Left lobe of liver (tissue), 2 donors: Measurements from ENCODE around the gene QSOX1. TPM values are rescaled to one million over a fixed set of nuclear protein-coding genes. Genes with fewer than 3 reads are reported as not detected.
A peak's percentile ranks its signal among the peaks of the same experiment; 100 is the strongest.
"Not testable (repeated sequence)": the region's sequence is repeated elsewhere in the genome, so short reads cannot be mapped to it uniquely, and the experiment has no call there.

Source experiments
- ATAC-seq: fragments of 200-7000 bp; cut with Tn5 transposase; one replicate; pipeline ENCODE4 v1.9.1; 2020; ENCODE audit warnings: mild to moderate bottlenecking, moderate library complexity
- DNase-seq: peaks from one replicate; pipeline ENCODE4 v3.0.0-alpha.2; 2020; ENCODE audit warnings: low spot score
- total RNA-seq: library from RNA; stranded (reverse); gene quantifications from one replicate; pipeline ENCODE4 v1.2.1, GENCODE V29; 2021
- donor health status: DM: no; HTN: no; CAD: no; lungs with moderate emphysema.
- donor health status: DM: no; HTN: yes; CAD: no.

Gene QSOX1
- total RNA-seq, 1 donor from 2014 or later, result 41.1 TPM

DNA sequence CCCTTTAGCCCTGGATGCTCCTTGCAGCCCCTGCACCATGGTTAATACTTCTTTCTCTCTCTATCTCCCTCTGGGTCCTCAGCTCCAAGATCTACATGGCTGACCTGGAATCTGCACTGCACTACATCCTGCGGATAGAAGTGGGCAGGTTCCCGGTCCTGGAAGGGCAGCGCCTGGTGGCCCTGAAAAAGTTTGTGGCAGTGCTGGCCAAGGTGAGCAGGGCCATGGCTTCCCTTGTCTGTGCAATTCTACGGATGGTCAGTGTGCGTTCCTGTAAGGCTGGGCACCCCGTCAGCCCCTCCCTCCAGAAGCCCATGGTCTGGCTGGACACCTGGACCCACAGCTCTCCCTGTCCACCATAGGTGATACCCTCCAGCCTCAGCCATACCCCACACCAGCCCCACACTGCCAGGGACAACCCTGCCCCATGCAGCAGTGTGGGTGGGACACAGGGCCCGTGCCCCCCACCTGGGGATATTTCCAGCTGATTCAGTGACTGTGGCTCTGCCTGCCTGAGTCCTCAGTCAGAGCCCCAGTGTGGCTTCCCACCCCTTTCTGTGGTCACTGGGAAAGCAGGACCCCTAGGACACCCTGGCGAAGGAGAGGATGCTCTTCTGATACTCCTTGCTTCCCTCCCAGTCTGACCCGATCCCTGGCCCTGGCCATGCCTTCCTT is 31.4 kb downstream of the QSOX1 start:
- DNase-seq (no peak), ATAC-seq (no peak)

DNA sequence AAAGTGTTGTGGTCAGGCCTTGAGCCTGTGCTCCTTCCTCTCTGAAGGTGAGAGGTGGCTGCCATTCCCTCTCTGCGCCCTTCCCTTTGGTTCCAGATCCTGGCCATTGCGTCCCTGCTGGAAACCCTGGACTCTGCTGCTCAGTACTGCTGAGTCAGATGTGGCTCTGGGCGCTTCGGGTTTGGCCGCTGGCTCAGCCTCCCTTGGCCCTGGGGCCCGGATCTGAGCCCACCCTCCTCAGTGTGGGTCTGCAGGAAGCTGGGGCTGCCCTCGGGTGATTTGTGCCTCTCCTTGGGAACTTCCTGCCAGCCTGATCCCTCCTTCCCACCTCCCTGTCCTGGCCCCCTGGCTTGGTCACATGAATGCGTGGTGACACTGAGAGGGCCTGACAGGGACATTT is 32.2 kb downstream of the QSOX1 start:
- no peak for ATAC-seq
- DNase-seq, result no peak

DNA sequence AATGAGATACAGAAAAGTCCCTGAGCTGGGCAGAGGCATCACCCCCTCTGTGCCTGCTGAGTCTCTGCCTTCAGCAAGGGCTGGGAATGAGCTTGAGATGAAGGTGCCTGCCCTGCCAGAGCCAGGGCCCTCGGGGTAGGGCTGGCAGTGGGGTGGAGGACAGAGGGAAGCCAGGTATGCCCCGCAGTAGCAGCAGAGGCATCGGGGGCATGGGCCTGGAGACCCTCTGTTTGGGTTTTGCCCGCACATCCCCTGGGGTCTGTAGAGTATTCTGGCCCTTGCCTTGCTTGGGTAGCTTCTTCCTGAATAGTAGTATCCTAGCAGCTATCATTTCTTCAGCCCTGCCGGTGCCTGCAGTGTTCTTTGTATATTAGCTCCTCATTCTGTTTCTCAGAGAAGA is 33.0 kb downstream of the QSOX1 start:
- ATAC-seq (no peak), DNase-seq (no peak)

DNA sequence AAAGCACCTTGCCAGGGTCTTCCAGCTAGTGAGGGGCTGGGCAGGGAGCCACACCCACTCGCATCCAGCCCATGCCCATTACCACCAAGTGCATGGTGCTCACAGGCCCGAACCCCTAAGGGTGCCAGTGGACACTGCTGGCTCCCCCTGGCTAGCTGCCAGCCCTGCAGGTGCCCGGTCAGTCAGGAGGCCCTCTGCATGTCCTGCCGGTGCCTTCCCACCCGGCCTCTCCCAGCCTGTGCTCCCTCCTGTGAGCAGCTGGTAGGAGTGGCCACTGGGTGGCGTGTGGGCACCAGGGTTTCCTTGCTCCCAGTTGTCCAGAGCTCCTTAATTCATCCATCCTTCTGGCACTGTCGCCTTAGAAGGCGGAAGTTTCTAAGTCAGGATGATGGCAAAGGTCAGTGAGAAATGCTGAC is 33.4 kb downstream of the QSOX1 start:
- peak; percentile 68 for DNase-seq

DNA sequence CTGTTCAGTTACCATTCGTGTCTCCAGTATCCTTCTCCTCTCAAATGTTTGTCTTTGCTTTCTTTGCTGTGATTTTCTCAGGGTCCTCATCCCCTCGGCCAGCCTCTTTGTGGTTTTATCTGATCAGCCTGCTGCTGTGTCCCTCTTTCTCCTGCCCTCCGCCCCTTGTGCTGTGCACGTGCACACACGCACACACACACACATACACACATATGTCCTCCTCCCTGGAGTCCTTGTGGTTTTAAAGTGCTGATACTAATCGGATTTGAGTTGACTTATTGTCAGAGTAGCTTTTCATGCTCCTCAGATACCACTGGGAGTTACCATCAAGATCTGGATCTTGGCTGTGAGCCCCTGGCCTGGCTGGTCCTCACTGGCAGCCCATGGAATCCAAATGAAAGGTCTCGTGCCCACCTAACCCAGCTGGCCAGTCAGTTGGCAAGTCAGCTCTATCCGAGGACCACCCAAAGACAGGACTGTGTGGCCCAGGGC is 34.1 kb downstream of the QSOX1 start:
- ATAC-seq, result no peak
- no peak for DNase-seq

More for the DNA sequence above, 33.4 kb downstream of the QSOX1 start:
- peak; percentile 94 for ATAC-seq

DNA sequence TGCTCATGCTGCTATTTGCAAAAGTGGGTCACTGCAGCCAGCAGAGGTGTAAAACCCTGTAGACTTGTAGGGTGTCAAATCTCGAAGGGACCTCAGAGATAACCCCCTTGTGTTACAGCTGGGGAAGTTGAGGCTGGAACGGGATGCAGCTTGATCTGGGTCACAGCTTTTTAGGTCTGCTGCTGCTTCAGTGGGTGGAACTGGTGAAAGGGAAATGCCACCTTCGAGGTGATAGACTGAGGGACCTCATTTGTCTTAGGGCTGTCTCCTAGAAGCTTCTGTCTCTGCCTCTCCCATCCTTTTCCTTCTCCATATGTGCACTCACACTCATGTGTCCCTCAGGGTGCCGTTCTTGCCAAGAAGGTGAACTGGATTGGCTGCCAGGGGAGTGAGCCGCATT is 35.4 kb downstream of the QSOX1 start:
- DNase-seq, result no peak
- no peak for ATAC-seq

DNA sequence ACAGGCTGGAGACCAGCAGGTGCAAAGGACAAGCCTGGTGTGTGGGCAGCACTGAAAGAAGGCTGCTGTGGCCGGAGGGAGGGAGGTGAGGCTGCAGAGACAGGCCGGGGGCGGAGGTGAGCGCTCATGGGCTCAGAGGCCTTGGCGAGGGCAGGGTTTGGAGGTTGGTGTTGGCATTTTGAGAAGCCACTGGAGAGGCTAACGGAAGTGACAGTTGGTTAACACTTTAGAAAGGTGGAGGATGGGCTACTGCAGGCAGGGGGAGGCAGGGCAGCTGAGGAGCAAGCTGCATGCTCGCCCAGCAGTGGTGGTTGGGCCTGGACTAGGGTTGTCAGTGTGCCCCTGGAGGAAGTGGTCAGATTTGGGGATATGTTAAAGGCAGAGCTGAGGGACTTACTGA is 37.5 kb downstream of the QSOX1 start:
- no peak for DNase-seq
- no peak for ATAC-seq

DNA sequence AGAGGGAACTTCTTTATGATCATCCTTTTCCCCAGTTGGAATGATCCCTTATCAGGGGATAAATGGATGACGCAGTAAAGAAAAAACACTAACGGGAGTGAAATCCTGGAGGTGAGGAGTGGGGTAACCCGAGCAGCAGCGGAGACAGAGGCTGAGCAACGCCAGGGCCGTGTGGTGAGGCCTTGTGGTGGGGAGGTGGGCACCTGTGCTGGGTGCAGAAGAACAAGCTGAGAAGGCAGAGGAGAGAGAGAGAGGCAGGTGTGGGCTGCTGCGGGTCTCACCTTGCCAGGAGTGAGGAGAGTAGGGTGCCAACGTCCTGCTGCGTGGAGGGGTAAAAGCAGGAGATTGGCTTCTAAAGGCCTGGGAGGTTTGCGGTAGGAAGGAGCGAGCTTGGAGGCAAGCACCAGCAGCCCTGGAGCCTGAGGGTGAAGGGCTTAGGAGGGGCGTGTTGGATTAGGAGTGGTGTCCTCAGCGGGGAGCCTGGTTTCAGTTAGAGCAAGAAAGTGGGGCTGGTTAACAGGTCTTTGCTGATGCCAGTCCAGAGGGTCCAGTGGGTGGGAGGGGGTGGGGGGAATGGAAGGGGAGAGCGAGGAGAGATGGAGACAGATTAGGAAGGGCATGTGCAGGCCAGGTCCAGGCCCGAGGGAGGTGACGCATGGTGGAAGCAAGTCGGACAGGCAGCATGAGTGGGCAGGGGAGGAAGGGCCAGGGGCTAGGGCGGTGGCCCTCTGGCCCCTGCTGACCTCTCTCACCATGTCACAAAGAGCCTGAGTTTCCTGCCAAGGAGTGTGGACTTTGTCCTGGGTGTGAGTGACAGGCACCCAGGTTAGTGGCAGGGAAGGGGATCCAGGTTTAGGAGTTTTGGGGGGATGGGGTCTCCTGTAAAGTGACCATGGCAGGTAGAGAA is 38.7 kb downstream of the QSOX1 start:
- peak; percentile 79 for ATAC-seq
- no peak for DNase-seq

DNA sequence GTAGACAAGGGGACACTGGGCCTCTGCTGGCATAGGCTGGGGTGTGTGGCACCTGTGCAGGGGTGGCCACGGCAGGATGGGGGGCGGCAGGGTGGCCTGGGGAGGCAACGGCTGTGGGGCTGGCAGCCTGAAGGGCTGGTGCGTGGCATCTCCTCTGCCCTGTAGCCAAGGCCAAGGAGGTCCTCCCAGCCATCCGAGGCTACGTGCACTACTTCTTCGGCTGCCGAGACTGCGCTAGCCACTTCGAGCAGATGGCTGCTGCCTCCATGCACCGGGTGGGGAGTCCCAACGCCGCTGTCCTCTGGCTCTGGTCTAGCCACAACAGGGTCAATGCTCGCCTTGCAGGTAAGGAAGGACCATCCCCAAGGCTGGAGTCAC is 39.4 kb downstream of the QSOX1 start:
- no peak for ATAC-seq
- DNase-seq, result no peak

DNA sequence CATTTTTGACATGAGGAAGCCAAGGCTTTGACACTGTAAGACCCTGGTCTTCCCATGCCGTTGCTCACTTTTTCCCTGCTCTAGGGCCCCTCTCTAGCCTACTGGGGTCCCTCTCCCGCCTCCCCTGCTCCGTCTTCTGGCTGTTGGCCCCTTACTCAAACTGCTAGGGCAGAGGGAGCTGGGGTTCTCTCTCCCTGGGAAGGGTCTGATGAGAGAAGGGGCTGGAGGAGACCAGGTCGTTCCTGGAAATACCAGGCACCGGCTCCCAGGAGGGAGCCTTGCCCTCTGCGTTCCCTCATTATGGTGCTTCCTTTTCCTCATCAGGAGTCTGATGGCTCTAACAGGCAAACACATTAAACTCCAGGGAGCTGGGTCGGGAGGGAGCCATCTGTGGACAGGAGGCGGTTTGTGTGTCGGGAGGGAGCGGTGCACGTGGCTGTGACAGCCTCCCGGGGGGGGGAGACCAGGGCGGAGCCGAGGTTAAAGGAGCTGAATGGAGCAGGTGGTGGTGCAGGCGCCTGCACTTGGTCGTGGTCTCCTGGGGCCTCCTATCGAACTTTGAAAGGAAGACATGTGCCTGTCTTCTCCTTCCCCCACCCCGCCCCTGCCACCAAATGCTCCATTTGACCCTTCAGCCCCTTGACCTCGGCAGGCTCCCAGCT is 40.0 kb downstream of the QSOX1 start:
- ATAC-seq (no peak), DNase-seq (no peak)

DNA sequence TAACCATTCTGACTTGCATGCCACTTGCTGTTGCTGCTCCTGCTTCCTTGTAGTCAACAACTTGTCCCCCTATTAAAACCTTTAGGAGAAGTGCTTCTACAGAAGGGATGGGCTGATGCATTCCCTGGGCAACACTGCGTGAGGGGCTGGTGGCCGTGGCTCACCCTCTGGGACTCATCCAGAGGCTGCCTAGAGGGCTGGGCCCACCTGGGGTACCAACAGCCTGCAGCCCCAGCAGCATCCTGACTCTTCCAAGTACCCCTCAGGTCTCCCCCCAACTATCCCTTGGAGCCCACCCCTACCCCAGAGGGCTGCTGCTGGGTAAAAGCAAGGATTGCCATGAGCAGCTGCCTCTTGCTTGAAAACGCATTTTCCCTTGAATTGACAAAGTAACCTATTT is 40.7 kb downstream of the QSOX1 start:
- ATAC-seq (no peak), DNase-seq (no peak)

DNA sequence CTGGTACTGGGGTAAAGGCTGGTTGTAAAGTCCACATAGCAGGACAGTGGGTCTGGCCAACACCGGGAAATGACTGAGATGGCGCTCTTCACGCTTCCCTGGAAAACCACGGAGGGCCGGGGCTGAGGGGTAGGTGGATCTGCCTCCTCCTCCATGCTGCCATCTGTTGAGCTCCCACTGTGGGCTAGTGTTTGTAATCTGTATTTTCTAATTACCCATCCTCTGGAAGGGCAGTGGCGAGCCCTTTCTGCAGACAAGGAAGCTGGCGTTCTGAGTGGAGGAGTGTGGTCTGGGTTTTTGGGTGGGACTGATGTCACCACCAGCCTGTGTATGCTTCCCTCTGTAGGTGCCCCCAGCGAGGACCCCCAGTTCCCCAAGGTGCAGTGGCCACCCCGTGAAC is 41.2 kb downstream of the QSOX1 start:
- no peak for DNase-seq

DNA sequence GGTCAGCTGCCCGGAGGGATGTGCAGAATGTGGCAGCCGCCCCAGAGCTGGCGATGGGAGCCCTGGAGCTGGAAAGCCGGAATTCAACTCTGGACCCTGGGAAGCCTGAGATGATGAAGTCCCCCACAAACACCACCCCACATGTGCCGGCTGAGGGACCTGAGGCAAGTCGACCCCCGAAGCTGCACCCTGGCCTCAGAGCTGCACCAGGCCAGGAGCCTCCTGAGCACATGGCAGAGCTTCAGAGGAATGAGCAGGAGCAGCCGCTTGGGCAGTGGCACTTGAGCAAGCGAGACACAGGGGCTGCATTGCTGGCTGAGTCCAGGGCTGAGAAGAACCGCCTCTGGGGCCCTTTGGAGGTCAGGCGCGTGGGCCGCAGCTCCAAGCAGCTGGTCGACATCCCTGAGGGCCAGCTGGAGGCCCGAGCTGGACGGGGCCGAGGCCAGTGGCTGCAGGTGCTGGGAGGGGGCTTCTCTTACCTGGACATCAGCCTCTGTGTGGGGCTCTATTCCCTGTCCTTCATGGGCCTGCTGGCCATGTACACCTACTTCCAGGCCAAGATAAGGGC is 41.9 kb downstream of the QSOX1 start:
- no peak for DNase-seq

More for the DNA sequence above, 41.2 kb downstream of the QSOX1 start:
- ATAC-seq, result no peak

DNA sequence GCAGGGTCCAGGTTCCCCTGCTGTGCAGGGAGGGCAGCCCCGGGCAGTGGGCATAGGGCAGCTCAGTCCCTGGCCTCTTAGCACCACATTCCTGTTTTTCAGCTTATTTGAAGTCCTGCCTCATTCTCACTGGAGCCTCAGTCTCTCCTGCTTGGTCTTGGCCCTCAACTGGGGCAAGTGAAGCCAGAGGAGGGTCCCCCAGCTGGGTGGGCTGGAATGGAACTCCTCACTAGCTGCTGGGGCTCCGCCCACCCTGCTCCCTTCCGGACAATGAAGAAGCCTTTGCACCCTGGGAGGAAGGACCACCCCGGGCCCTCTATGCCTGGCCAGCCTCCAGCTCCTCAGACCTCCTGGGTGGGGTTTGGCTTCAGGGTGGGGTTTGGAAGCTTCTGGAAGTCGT is 42.6 kb downstream of the QSOX1 start:
- ATAC-seq, result no peak
- DNase-seq, result no peak

More for the DNA sequence above, 41.9 kb downstream of the QSOX1 start:
- ATAC-seq, result no peak

DNA sequence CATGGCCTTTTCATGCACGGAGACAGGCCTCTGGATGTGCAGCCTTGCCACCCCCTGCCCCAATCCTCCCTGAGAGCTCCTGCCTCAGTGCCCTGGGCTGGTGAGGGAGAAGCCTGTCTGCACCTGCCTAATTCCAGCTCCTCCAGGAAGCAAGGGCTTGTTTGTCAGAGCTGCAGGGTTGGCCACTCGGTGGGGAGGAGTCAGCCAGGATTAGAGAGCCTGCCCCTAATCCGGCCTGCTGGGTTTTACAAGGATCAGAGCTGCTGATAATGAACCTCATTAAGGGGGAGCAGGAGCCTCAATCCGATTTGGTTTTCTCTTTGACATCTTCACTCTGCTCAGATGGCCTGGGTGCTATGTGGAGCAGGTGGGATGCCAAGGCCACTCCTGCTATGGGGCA is 43.5 kb downstream of the QSOX1 start:
- DNase-seq (no peak), ATAC-seq (no peak)

DNA sequence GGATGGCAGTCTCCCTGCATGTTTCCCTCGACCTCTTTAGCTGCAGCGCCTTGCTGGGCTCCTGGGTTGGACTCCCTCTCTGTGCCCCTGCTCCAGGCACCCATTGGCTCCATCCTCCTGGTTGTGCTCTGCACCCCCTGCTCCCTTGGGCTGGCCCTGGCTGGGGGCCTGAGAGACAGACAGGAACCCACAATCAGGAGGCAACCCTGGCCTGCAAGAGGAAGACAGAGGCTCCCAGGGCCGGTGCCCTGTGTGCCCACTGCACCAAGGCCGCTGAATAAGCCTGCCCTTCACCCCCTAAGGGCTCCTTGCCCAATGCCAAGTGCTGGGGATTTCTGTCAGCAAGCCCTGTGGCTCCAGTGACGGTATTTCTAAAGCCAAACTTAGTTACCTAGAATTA is 43.9 kb downstream of the QSOX1 start:
- DNase-seq (no peak), ATAC-seq (no peak)

DNA sequence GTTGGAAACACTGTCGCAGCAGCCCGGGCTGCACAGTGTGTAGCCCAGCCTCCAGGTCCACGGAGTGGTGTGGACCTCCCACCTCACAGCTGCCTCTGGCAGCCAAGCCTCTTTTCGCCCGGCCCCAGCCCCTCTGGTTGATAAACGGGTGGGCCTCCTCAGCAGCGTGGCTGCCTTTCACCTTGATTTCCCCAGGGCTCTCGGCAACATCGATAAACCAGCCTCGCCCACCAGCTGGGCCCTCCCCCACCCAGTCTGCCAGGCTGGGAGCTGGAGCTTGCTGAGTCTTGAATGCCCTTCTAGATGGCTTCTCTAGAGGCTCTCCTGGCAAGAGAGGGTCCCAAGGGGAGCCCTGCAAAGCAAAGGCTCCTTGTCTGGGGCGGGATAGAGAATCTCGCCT is 44.3 kb downstream of the QSOX1 start:
- ATAC-seq (no peak), DNase-seq (no peak)

DNA sequence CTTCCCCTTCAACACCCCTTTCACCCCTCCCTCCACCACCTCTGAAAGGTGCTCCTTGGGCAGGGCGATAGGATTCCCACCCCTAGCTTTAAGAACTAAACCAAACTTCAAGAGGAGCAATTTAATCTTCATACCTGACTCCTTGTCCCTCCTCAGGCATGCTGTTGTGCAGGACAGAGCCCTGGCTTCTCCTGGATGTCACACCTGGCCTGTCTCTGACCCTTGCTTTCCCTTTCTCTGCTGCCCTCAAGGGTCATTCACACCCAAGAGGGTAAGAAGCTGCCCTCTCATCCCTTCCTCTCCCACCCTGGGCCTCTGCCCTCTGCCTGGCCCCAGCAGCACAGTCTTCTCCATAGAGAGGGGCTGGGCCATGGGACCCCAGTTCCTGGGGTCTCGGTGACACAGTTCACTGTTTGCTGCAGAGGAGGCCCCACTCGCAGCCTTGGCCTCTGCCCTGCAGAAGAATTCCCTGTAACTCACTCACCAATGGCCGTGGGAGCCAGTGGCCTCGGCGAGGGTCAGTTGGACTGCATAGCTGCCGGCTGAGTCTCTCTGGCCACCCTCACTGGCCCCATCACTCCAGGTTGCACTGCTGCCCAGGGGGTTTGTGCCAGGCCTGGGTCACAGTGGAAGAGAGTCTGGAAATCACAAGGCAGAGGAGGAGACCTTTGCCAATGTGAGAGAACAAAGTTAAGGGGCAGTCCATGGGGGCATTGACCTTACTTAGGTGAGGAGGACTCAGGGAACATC is 47.0 kb downstream of the QSOX1 start:
- ATAC-seq (no peak), DNase-seq (no peak)

DNA sequence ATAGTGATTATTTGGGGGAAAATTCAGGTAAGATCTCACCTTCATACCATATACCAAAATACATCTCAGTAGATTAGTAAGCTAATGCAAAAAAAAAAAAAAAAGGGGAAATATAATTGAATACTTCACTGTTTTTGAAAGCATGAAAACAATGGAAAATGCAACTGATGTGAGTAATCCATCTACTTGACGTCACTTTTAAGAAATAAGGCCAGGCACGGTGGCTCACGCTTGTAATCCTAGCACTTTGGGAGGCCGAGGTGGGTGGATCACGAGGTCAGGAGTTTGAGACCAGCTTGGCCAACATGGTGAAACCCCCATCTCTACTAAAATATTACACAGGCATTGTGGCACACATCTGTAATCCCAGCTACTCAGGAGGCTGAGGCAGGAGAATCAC is 47.9 kb downstream of the QSOX1 start:
- not testable (repeated sequence) for DNase-seq, ATAC-seq

DNA sequence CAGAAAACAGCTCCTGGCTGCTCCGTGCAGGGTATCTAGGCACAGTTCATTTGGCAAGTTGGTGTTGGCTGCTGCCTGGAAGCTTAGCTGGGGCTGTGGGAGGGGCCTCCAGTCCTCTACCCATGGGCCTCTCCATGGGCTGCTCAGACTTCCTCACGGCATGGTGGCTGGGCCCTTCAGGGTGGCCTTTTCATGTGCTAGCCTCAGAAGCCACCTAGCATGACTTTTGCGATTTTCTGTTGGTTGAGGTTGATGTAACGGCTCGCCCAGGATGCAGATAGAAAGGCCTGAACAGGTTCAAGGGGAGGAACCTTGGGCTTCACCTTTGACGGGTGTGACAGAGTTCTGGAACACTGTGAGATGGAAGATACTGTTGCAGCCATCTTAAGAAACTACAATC is 49.6 kb downstream of the QSOX1 start:
- ATAC-seq, result no peak
- DNase-seq, result no peak

DNA sequence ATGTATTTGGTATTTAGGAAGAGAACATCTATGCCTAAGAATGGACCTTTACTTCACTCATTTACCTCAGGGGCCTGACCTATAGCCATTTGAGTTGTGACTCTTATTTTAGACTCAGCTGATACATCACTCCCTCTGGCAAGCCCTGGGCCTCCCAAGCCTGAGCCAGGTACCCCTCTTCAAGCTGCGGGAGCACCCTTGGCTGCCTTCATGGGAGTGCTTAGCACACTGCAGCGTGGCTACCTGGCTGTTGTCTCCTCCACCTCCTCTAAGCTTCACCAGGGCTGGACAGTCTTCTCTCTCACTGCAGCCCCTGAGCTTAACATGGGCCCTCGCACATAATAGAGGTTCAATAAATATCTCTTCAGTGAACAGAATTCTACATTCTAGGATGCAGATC is 51.9 kb downstream of the QSOX1 start:
- ATAC-seq, result no peak

More for the DNA sequence above, 51.9 kb downstream of the QSOX1 start:
- no peak for DNase-seq
